ENCODE measurements around the gene ZKSCAN1.

DNA sequence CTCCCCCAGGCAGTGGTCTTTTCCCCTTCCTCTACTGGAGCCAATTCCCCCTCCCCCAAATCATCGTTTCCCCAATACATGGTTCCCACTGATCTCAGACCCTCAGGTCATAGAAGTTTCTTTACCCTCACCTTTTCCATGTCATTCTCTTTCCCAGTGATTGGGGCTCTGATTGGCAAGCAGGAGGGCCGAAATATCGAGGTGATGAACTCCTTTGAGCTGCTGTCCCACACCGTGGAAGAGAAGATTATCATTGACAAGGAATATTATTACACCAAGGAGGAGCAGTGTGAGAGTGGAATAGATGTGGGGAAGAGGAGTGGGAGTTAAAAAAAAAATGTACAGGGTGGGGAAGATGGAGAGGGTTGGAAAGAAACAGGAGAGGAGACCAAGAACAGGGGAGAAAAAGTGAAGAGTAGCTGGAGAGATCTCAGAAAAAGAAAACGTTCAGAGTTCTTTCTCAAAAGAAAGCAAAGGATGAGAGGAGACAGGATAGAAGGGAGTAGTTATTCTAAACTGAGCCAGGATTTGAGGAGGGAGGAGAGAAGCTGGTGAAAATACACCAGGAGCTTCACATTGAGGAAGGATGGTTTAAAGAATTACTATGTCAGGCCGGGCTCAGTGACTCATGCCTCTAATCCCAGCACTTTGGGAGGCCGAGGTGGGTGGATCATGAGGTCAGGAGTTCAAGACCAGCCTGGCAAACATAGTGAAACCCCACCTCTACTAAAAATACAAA is 74.2 kb downstream of the ZKSCAN1 start:
- no peak for TF ChIP-seq EZH2 (IDR thresholded peaks at IDR 0.05; ENCODE audit: borderline replicate concordance, insufficient read depth, low read depth, low read length, poor library complexity, severe bottlenecking)
- TF ChIP-seq, protein P1, sequence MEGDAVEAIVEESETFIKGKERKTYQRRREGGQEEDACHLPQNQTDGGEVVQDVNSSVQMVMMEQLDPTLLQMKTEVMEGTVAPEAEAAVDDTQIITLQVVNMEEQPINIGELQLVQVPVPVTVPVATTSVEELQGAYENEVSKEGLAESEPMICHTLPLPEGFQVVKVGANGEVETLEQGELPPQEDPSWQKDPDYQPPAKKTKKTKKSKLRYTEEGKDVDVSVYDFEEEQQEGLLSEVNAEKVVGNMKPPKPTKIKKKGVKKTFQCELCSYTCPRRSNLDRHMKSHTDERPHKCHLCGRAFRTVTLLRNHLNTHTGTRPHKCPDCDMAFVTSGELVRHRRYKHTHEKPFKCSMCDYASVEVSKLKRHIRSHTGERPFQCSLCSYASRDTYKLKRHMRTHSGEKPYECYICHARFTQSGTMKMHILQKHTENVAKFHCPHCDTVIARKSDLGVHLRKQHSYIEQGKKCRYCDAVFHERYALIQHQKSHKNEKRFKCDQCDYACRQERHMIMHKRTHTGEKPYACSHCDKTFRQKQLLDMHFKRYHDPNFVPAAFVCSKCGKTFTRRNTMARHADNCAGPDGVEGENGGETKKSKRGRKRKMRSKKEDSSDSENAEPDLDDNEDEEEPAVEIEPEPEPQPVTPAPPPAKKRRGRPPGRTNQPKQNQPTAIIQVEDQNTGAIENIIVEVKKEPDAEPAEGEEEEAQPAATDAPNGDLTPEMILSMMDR (IDR thresholded peaks at IDR 0.05): no peak

All from B cell (primary cell).